ENCODE measurements around the gene SYTL2.
"Not testable (repeated sequence)": the region's sequence is repeated elsewhere in the genome, so short reads cannot be mapped to it uniquely, and the experiment has no call there.

SYTL2 gene

DNA sequence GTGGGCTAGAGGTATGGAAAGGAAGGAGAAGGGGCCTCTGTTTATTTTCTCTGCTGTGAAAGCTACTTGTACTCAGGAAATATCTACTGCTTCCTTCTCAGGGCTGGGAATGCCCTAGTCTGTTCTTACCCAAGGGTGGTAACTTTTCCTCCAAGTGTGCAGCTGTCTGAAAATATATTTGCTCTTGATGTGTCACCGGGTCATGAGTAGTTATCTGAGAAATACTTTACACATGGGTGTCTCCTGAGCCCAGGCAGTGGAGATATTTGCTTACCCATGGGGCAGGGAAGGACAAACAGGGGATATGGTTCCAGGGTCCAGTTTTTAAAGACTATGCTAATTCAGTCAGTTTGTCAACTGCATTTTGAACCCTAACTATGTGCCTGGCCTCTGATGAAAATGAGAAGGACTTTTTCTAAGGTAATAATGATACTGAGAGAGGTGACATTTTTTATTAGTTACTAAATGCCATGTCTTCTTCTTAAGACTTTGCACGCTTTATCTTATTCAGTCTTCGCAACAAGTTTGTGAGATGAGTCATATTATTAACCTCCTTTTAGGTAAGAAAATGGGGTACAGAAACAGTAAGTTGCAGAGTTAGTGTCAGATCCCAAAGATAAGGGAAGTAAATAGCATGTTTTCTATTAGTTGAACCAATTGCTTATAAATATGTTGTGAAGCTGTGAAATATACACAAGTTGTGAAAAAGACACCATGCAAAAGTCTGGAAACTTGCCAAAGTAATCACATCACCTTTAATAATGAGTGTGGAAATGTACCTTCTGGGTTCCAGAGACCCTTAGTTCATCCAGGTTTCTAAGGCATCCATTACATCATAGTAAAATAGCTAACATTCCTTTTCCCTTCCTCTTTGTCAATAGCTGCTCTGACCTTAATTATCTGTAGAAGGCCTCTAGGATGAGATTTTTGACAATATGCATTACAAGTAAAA, 22.9 kb downstream of the SYTL2 start:
- DNase-seq, result no peak

DNA sequence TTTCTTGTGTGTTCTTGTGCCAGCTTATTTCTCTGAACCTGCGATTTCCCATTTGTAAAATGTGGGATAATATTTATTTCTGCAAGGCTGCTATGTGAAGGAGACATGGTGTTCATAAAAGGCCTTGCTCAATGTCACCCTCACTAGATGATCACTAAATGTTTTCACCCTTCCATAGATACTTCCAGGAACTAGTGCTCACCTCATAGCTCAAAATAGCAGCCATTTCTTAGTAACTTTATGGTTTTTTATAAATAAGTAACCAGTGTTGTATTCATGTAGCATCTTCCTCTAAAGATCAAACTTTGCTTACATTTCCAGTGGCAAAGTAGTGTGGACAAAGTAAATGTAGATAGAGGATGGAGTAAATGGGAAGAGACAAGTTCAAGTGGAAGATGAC, 23.8 kb downstream of the SYTL2 start:
- DNase-seq, result no peak

- no peak for DNase-seq
Observed at GRCh38 chr11:85784480-85785265, 26.3 kb downstream of the SYTL2 start.

- no peak for DNase-seq
Observed at GRCh38 chr11:85783758-85784157, 27.2 kb downstream of the SYTL2 start.

DNA sequence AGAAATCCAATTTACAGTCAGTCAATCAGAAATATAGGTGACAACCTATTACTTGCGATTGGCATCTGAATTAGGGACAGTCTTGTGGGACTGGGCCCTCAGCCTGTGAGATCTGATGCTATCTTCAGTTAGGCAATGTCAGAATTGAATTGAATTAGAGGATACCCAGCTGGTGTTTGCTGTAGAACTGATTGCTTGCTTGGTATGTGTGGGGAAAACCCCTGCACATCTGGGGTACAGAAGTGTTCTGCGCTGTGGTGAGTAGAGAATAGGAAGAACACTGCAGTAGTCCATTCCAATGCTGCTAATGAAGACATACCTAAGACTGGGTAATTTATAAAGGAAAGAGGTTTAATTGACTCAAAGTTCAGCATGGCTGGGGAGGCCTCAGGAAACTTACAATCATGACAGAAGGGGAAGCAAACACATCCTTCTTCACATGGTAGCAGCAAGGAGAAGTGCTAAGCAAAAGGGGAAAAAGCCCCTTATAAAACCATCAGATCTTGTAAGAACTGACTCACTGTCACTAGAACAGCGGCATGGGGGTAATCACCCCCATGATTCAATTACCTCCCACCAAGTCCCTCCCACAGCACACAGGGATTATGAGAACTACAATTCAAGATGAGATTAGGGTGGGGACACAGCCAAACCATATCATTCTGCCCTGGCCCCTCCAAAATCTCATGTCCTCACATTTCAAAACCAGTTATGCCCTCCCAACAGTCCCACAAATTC, 30.0 kb downstream of the SYTL2 start:
- not testable (repeated sequence) for DNase-seq

DNA sequence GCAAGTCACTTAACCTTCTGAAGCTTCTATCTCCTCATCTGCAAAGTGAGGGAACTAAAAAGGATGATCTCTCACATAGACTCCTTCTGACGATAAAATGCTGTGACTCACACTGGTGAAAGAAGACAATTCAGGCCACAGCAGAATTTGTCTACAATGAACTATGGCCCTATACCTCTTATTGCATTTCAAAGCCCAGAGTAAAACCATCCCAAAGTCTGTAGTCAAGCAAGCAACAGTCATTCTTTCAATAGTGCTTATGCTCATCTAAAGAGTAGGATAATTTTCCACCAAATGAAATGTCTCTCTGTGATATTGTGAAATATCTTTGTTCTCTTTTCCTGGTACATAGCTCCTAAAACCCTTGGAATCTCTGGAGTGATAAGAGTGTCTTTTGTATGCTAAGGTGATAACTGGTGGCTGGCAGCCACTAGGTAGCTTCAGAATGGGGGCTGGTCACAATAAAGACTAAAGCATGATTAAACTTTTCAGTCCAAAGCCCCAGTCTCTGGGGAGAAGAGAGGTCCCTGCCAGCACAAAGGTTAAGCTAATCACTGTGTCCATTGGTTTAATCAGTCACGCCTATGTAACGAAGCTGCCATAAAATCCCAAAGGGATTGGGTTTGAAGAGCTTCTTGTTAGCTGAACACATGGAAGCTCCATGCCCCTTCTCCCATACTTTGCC, 30.8 kb downstream of the SYTL2 start:
- DNase-seq, result peak in 1 of 2 experiments; percentile 18

- not testable (repeated sequence) for DNase-seq
Observed at GRCh38 chr11:85777603-85777972, 33.4 kb downstream of the SYTL2 start.

DNA sequence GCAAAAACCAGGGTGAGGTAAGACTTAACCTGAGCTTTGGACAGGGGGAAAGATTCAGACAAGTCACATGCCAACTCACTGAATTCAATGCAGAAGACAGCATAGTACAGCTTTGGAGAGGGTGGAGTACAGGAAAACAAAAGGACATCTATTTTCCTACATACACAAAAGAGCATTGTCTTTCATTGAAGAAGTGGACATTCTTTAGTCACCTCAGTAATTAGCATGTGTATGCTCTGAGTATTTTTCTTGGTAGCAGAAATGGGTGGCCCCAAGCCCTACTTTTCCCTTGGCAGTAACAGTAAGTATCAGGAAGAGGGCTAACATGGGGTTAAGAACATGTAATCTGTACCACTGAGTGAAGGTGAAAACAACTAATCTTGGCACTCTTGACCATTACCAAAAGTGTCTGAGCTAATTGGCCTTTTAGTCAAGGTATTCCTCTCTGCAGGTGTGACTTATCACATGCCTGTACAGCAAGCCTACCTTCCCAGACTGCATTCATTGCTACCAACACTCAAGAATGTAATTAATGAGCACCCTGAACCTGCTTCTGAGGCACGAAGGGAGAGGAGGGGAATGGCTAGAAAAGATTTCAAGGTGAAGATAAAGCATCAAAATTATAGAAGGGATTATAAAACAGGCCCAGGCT, 33.9 kb downstream of the SYTL2 start:
- no peak for DNase-seq

- no peak for DNase-seq
Observed at GRCh38 chr11:85774256-85775101, 36.5 kb downstream of the SYTL2 start.

DNA sequence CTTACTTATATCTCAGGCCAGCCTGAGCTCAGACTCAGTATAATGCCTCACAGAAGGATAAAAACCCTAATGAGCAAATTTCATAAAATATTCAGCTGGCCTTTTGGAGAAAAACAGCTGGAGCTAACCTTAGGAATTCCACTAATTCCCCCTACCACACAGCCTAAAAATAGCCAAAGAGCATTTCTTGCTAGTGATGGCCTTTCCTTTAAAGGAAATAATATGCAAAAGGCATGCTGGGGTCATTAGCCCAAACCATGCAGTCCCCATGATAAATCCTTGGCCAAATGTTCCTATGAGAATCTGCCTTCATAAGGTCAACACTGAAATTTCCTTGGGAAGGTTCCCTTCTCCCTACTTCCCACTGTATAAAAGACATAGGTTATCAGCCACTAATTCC, 38.2 kb downstream of the SYTL2 start:
- DNase-seq, result no peak

DNA sequence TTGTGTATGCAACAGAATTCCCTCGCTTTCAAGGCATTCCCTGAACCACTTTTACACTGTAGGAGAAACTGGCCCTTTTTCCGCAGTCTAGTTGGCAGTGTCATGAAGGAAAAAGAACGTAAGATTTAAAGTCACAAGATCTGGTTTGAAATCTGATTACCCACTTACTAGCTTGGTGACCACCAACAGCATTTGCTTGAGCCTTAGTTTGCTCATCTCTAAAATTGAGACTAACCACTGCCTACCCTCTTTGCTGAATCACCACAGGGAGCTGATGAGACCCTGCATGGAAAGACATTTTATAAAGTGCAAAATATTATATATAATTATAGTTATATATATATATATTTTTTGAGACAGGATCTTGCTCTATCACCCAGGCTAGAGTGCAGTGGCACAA, 39.4 kb downstream of the SYTL2 start:
- DNase-seq, result no peak

- DNase-seq, result peak in 1 of 2 experiments; percentile 26
Observed at GRCh38 chr11:85769771-85770170, 41.2 kb downstream of the SYTL2 start.

GRCh38 chr11:85768473-85769146, 42.3 kb downstream of the SYTL2 start:
- no peak for DNase-seq

DNA sequence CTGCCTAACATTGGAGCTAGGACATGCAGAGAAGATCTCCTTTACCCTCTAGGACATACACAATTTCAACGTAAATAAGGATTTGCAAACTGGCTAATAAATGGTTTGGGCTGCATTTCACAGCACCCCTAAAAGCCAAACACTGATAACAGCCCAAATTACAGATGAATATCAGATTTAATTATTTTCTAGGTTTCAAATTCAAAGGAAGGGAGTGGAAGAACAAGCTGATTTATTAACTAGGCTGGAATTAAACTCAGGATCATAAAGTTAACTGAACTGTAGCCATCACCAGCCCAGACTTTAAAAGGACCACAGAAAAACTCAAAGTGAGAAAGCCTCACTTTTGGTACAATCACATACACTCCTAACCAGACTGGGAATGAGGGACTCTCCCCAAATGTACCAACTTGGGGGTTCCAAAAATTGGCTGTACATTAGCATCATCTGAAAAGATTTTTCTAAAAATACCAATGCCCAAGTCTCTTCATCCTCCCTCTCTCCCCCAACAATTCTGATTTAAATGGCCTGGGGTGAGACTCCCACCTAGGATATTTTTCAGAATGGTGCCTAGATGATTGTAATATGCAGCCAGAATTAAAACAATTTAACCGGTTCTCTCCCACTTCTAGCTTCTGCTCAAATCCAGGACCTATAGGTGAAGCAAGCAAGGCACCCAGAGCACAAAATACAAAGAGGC, 43.5 kb downstream of the SYTL2 start:
- no peak for DNase-seq

- no peak for DNase-seq
Observed at GRCh38 chr11:85766721-85767161, 44.2 kb downstream of the SYTL2 start.

DNA sequence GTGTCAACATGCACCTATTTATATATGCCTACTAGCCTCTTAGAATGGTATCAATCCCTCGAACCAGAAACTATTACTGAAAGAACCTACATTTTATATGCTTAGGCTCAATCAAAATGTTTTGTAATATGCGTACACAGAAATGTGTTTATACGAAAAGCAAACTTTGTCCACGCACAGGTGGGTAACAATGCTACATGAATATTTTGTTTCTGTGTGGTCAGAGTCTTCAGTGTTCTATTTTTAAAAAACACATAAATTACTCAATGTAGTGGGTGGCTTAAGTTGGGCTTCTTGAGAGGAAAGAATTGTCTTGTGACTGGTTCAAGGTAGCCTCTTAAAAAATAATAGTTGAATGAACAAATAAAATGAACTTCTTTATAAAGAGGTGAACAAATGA, 46.1 kb downstream of the SYTL2 start:
- no peak for DNase-seq

- no peak for DNase-seq
Observed at GRCh38 chr11:85762226-85762625, 48.7 kb downstream of the SYTL2 start.

DNA sequence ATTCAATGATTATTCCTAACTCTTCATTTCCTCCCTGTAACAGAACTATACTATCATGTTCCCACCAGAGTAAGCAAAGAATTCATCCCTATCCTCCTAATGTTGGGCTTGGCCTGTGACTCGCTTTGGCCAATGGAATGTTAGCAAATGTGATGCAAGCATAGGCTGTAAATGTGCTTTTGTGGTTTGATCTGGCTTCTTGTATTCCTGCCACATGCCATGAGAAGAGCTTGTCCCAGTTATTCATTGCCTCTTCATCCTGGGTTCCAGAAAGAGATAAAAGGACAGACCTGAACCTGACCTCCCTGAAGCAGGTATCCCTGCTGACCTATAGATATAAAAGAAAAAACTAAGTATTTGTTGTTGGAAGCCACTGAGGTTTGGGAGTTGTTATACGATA, 51.0 kb downstream of the SYTL2 start:
- DNase-seq, result no peak

GRCh38 chr11:85758480-85759039, 52.4 kb downstream of the SYTL2 start:
- no peak for DNase-seq

Data from NCI-H524 (cell line).